K562 (cell line): ENCODE data around the gene MS4A5. TPM values are rescaled to one million over a fixed set of nuclear protein-coding genes. Genes with fewer than 3 reads are reported as not detected.

Source experiments
- ATAC-seq: fragments of 200-7000 bp; cut with Tn5 transposase; 3 replicates; pipeline ENCODE4 v1.9.1; 2020; ENCODE audit warnings: moderate library complexity
- BruUV-seq: library from RNA; stranded (reverse); fragments of 400-500 nt; replicated peaks from 2 replicates; lab custom pipeline; 2021; lab: Mats Ljungman, UMichigan
- CTCF ChIA-PET: fragments of 300-600 bp; formaldehyde crosslinking; extraction: SDS; loops from one replicate; lab custom pipeline; 2021; ENCODE audit warnings: low intra/inter-chr PET ratio; lab: Yijun Ruan, JAX
- POLR2A ChIA-PET: fragments of 300-600, 350-650 bp; sonication (Branson Sonifier 250); formaldehyde crosslinking; extraction: SDS; loops from one replicate; lab custom pipeline; 2021; ENCODE audit warnings: antibody characterized with exemption, inconsistent platforms; lab: Yijun Ruan, JAX
- DNase-seq, 4 experiments: peaks; one replicate each; pipeline versions ENCODE4 v3.0.0 to v3.0.0-alpha.2; 2011 to 2018; ENCODE audit warnings: low spot score in 3 of 4, mixed read lengths in 3 of 4; ENCODE audit errors: extremely low read depth in 1 of 4
- FAIRE-seq: peaks from 2 replicates; lab custom pipeline; 2011; peaks lifted over from hg19 to GRCh38; lab: Jason Lieb, UNC
- H2AFZ ChIP-seq: 2 replicates; pipeline ENCODE4 v1.6.0; 2011; ENCODE audit warnings: low read depth, low read length, control low read depth, inconsistent platforms
- H3K27ac ChIP-seq: fragments of 200-600 bp; 3 replicates; pipeline ENCODE4 v1.8.0; 2011; ENCODE audit warnings: low read depth, mild to moderate bottlenecking, control low read depth, inconsistent platforms, low read length, moderate library complexity, mixed read lengths; ENCODE audit errors: extremely low read depth
- H3K27me3 ChIP-seq, 2 experiments: fragments of 300-600 bp in 1 of 2; 2 replicates in 1 of 2; 3 replicates in 1 of 2; pipeline versions ENCODE4 v1.6.0 to v1.8.0; 2011; ENCODE audit warnings: inconsistent platforms in 2 of 2, low read length in 2 of 2, mild to moderate bottlenecking in 1 of 2, mixed read lengths in 1 of 2, moderate library complexity in 1 of 2; ENCODE audit not compliant: control insufficient read depth in 2 of 2, insufficient read depth in 2 of 2
- H3K36me3 ChIP-seq: fragments of 300-600 bp; 3 replicates; pipeline ENCODE4 v1.8.0; 2011; ENCODE audit warnings: mild to moderate bottlenecking, low read length, inconsistent platforms; ENCODE audit not compliant: control insufficient read depth, insufficient read depth
- H3K4me1 ChIP-seq, 2 experiments: fragments of 200-600 bp in 1 of 2; replicated peaks in 1 of 2; 2 replicates in 1 of 2; 3 replicates in 1 of 2; pipeline versions ENCODE4 v1.5.1 to v1.8.0; 2011; ENCODE audit warnings: inconsistent platforms in 2 of 2, low read length in 2 of 2, mild to moderate bottlenecking in 1 of 2, mixed read lengths in 1 of 2, moderate library complexity in 1 of 2; ENCODE audit not compliant: control insufficient read depth in 2 of 2, insufficient read depth in 2 of 2
- H3K4me2 ChIP-seq: 2 replicates; pipeline ENCODE4 v1.6.1; 2011; ENCODE audit warnings: low read length, control low read depth, inconsistent platforms, mixed read lengths; ENCODE audit not compliant: insufficient read depth
- H3K4me3 ChIP-seq: fragments of 200-600 bp; sonication (generic), shearing (Covaris generic); 2 replicates; pipeline ENCODE4 v1.5.1; 2016; ENCODE audit warnings: control low read depth, inconsistent platforms
- H3K79me2 ChIP-seq: fragments of 200-600 bp; 3 replicates; pipeline ENCODE4 v1.8.0; 2011; ENCODE audit warnings: low read length, inconsistent platforms; ENCODE audit not compliant: control insufficient read depth, insufficient read depth
- H3K9ac ChIP-seq, 2 experiments: 2 replicates each; pipeline versions ENCODE4 v1.6.0 to v1.6.1; 2011; ENCODE audit warnings: low read depth in 2 of 2, low read length in 2 of 2, control low read depth in 1 of 2, inconsistent platforms in 1 of 2, mild to moderate bottlenecking in 1 of 2, mixed read lengths in 1 of 2; ENCODE audit not compliant: insufficient read depth in 1 of 2
- H3K9me1 ChIP-seq: one replicate; pipeline ENCODE4 v1.6.0; 2011; ENCODE audit warnings: inconsistent platforms, mild to moderate bottlenecking, low read length, moderate library complexity; ENCODE audit not compliant: control insufficient read depth, insufficient read depth
- H3K9me3 ChIP-seq: replicated peaks from 2 replicates; pipeline ENCODE4 v1.5.1; 2011; ENCODE audit warnings: low read depth, low read length, inconsistent platforms; ENCODE audit not compliant: control insufficient read depth, insufficient read depth
- H4K20me1 ChIP-seq: replicated peaks from 2 replicates; pipeline ENCODE4 v1.6.1; 2011; ENCODE audit warnings: low read length, inconsistent platforms, mixed read lengths; ENCODE audit not compliant: control insufficient read depth, insufficient read depth
- BMI1 ChIP-seq: fragments of 150-350 bp; IDR thresholded peaks from 2 replicates; pipeline ENCODE4 v1.6.1; 2014; ENCODE audit warnings: low read length
- CBX2 ChIP-seq: fragments of 200-600 bp; sonication (generic); IDR thresholded peaks from one replicate; pipeline ENCODE4 v1.6.1; 2012; ENCODE audit warnings: mild to moderate bottlenecking, low read length, inconsistent platforms; ENCODE audit not compliant: insufficient read depth, poor library complexity, severe bottlenecking
- CEBPB ChIP-seq: fragments of 450-650 bp; IDR thresholded peaks from 2 replicates; pipeline ENCODE4 v1.6.1; 2016; ENCODE audit warnings: missing genetic modification characterization, missing compliant biosample characterization
- CTBP1 ChIP-seq: fragments of 450-650 bp; IDR thresholded peaks from 2 replicates; pipeline ENCODE4 v1.6.1; 2016; ENCODE audit warnings: borderline replicate concordance
- DLX4 ChIP-seq: fragments of 250-450 bp; sonication (Bioruptor Pico); IDR thresholded peaks from 2 replicates; pipeline ENCODE4 v1.6.1; 2021; ENCODE audit warnings: mild to moderate bottlenecking
- EP400 ChIP-seq: fragments of 450-650 bp; IDR thresholded peaks from 2 replicates; pipeline ENCODE4 v1.6.1; 2017; ENCODE audit warnings: antibody characterized with exemption, mild to moderate bottlenecking, moderate library complexity
- HIVEP1 ChIP-seq: fragments of 250-450 bp; sonication (Bioruptor Pico); IDR thresholded peaks from 2 replicates; pipeline ENCODE4 v1.4.0; 2020; ENCODE audit warnings: mild to moderate bottlenecking
- NCOA2 ChIP-seq, 2 experiments: fragments of 450-650 bp; IDR thresholded peaks; 2 replicates each; pipeline ENCODE4 v1.6.1; 2018; ENCODE audit warnings: mild to moderate bottlenecking in 2 of 2, moderate library complexity in 1 of 2; ENCODE audit not compliant: partially characterized antibody in 2 of 2
- RUNX1 ChIP-seq: sonication (generic); IDR thresholded peaks from 2 replicates; pipeline ENCODE4 v1.6.1; 2016; ENCODE audit warnings: antibody characterized with exemption, low read depth
- SPI1 ChIP-seq: IDR thresholded peaks from 2 replicates; pipeline ENCODE4 v1.6.1; 2011; ENCODE audit warnings: low read depth, low read length, control low read depth, borderline replicate concordance
- SUPT5H ChIP-seq: fragments of 450-650 bp; IDR thresholded peaks from 2 replicates; pipeline ENCODE4 v1.6.1; 2016
- XRCC5 ChIP-seq: fragments of 200-400 bp; formaldehyde crosslinking; IDR thresholded peaks from 2 replicates; pipeline ENCODE4 v1.6.1; 2017; ENCODE audit warnings: low read depth, mild to moderate bottlenecking, low read length
- ZBTB2 ChIP-seq: fragments of 450-650 bp; IDR thresholded peaks from 2 replicates; pipeline ENCODE4 v1.6.1; 2016; ENCODE audit warnings: antibody characterized with exemption
- ZBTB8A ChIP-seq: fragments of 450-650 bp; IDR thresholded peaks from 2 replicates; pipeline ENCODE4 v1.6.1; 2018; ENCODE audit warnings: mild to moderate bottlenecking, moderate library complexity; ENCODE audit not compliant: partially characterized antibody
- ZNF224 ChIP-seq: sonication (generic); formaldehyde crosslinking; IDR thresholded peaks from 2 replicates; pipeline ENCODE4 v1.8.0; 2022; ENCODE audit warnings: mild to moderate bottlenecking, missing genetic modification reagents
- WGBS: fragments of 100-300 bp; shearing (Covaris generic); methylation state at CpG from one replicate; pipeline ENCODE4 v1.1.6; 2016; ENCODE audit warnings: low coverage, mixed read lengths; ENCODE audit not compliant: insufficient coverage; ENCODE audit errors: missing lambda C conversion rate; 5-methylcytosine and 5-hydroxymethylcytosine counted together
- in situ Hi-C: fragments of 300-500 bp; cut with MboI; formaldehyde crosslinking; loops from 4 replicates; pipeline ENCODE4 v1.15.0; 2018; ENCODE audit warnings: inconsistent platforms, mixed read lengths
- intact Hi-C: fragments of 100-400 bp; cut with micrococcal nuclease; formaldehyde crosslinking; loops from 2 replicates; pipeline ENCODE4 v1.14.2; 2022
- polyA plus RNA-seq, 8 experiments: library from polyadenylated mRNA; depleted of rRNA in 4 of 8; stranded (reverse) in 5 of 8; unstranded in 3 of 8; fragments of >200 nt; fragmentation: Nextera tagmentation in 2 of 8; fragmentation: Illumina TruSeq in 1 of 8; extraction: Ambion mirVana in 2 of 8; extraction: Trizol in 1 of 8; gene quantifications; 2 replicates each; pipeline versions ENCODE4 v1.2.1 to v1.2.3, GENCODE V29; 2011 to 2014; ENCODE audit warnings: inconsistent platforms in 1 of 8, missing spikeins in 1 of 8
- total RNA-seq, 7 experiments: library from RNA; depleted of rRNA in 6 of 7; stranded (reverse); fragments of >200 nt in 6 of 7; fragmentation: Illumina TruSeq in 2 of 7; extraction: Trizol in 2 of 7; gene quantifications; 2 replicates each; pipeline versions ENCODE4 v1.2.1 to v1.2.3, GENCODE V29; 2011 to 2021; ENCODE audit warnings: low replicate concordance in 1 of 7

The MS4A5 gene
- total and polyA plus RNA-seq, 9 of the 15 experiments (the other 6 are each of a cell fraction or from before 2014, with no cell fraction given) = not detected

DNA sequence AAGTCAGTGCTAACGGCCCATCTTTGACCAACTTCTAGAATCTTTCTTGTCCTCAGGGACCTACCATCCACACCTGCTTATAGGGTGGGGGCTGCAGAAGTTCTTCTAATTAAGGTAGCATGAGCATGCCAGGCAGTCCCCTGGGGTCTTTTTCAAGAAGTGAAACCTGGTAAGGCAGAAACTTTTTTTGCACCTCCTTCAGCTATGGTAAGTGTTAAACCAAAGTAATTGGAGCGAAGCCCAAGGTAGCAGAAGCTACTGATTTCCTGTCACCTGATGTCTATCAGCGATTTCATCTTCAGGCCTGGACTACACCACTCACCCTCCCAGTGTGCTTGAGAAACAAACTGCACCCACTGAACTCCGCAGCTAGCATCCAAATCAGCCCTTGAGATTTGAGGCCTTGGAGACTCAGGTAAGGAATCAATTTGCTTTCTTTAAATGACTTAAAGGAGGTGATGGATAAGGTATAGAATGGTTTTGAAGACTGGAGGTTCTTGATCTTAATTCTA, 26.2 kb downstream of the MS4A5 start, which contains the start of gene MS4A1:
Gene MS4A1 (plus strand): TSS at position 317 of the 512 bp plus-strand sequence. CDS start 6,528 bp downstream, outside the sequence.
- FAIRE-seq (no peak), ATAC-seq (no peak), DNase-seq (no peak)
- in situ Hi-C loops (no loop called here), intact Hi-C loops (no loop called here)
- no peaks in the 10 kb centered on the region for H3K4me1 ChIP-seq
- WGBS = 0% methylated on average over 4 of the region's 4 CpGs
- H3K27ac ChIP-seq = no peak within 1 kb of the TSS
- TF ChIP-seq ZBTB2 (no peak), CBX2 (no peak), RUNX1 (no peak), EP400 (no peak), DLX4 (CRISPR knock-in tag) (no peak), HIVEP1 (CRISPR knock-in tag) (no peak), ZNF224 (CRISPR knock-in tag) (no peak), CEBPB (tag) (no peak), XRCC5 (no peak), ZBTB8A (no peak), NCOA2 (IDR thresholded peaks at IDR 0.05; ENCODE audit: partially characterized antibody in 2 of 2) (no peak), BMI1 (no peak), SPI1 (no peak), CTBP1 (no peak), SUPT5H (no peak)
- H3K79me2 ChIP-seq = no peaks in the 10 kb centered on the region
- no peak within 1 kb of the TSS for H3K4me3 ChIP-seq
- no TSS peak for BruUV-seq
- H4K20me1 ChIP-seq = no peaks in the 10 kb centered on the region
- no peaks in the 10 kb centered on the region for H3K27me3 ChIP-seq
- H3K9me1 ChIP-seq = no peaks in the 10 kb centered on the region
- no peak within 1 kb of the TSS for H3K9ac ChIP-seq
- POLR2A ChIA-PET = no interaction called here
- H3K4me2 ChIP-seq = no peak within 1 kb of the TSS
- CTCF ChIA-PET = no interaction called here
- H2AFZ ChIP-seq = no peak within 1 kb of the TSS
- no peaks in the 10 kb centered on the region for H3K9me3 ChIP-seq
- no peaks in the 10 kb centered on the region for H3K36me3 ChIP-seq
